GM18868 (cell line): ENCODE data around the gene MAPK8IP2.

Experiments
- ATAC-seq: cut with Tn5 transposase; IDR thresholded peaks from one replicate; pipeline ENCODE4 v1.9.1; 2021; ENCODE audit warnings: mild to moderate bottlenecking, moderate library complexity; ENCODE audit not compliant: unreplicated experiment

MAPK8IP2 gene

DNA sequence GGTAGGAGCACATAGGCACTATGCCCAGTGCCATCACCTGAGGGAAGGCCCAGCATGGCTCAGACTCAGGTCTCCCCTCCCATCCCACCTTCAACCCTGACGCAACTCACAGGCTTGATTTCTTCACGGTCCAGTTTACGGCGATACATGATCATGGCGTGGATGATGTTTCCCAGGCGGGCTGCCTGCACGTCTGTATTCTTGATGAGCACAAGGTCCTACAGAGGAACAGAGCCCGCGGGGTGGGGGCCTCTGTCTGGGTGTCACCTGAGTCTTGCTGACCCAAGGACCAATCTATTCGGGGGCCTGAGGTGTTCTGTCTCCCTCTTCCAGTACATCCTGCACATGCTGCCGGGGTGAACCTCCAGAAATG lies 26.2 kb upstream of the MAPK8IP2 start:
- ATAC-seq = no peak

DNA sequence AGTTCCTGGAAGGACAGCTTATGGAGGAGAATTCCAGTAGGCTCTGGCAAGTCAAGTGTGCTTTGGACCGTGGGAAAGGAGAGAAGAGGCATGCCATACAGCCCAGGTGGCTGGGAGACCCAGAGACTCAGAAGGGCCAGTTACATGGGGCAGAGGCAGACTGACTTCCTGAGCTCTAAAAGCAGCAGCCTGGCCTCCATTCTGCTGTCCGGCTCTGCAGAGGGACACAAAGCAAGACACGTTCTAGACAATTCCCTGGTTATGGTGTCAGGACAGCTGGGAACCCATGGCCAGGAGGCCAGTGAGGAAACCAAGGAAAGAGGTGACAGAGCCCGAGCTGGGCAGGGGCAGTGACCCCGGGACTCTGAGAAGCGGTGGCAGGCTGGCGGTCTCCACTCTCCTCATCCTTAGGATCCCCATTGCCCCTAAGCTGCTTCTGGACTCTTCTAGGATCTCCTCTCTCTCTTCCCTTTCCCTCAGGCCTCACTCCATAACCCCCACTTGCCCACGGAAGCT lies 25.1 kb upstream of the MAPK8IP2 start:
- ATAC-seq = no peak

DNA sequence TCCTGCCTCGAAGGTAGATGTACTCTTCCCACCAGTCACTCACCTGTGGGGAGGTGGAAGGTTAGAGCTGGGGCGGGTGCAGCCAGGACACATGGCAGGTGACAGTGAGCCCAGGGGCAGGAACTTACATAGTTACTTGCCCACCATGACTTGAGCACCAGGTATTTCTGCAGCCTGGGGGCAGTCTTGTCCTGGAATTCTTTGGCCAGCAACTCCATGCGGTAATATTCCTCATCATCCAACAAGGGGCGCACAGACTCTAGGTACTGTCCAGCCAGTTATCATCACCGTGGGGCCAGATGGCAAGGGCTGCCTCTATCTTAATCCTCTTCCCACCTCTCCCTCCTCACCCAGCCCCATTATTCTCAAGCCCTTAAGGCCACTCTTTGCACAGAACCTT lies 24.5 kb upstream of the MAPK8IP2 start:
- no peak for ATAC-seq

DNA sequence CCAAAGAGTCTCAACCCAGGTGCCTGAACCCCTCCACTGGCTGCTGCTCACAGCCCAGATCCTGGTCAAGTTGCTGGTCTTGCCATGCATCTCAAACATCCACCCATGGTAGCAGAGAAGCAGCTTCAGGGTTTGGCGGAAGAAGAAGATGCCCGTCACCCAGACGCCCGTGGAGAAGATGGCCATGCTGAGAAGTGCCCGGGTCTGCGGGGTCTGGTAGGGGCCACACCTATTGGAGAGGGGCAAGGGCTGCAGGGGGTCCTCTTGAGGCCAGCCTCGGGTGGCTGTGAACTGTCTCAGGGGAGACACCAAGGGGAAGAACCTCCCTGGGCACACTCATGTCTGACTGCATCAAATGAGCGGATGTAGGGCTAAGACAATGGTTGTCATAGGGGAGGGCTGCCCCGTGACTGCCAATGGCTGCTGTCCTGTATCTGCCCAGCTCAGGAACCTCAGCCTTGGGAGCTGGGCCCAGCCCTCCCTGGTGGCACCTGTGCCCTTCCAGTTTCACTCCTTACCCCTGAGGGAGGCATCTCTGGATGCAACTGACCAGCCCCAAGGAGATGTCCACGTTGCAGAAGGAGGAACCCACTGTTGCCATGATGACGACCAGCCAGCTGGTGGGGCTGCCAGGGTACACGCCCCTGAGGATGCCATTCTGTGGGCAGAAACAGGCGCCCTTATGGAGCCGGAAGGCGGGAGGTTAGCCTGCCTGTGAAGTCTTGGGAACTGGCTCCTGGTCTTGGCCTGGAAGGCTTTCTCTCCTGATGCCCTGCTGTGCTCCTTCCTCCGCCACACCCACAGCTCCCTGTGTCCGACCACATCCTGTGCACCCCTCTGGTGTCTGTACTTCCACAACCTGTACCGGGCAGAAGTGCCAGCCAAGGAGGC lies 23.5 kb upstream of the MAPK8IP2 start:
- no peak for ATAC-seq

DNA sequence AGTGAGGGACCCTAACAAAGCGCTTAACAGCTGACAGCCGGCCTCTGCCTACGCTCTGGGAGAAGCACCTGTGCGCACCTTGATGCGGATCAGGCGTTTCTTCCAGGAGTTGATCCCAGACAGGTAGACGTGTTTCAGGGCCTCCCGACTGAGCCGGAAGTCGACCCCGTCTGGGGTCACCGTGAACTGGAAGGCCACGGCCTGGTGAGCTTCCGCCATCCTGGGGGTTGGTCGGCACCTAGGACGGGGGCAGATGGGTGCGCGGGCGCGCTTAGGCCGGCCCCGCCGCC lies 23.0 kb upstream of the MAPK8IP2 start:
- no peak for ATAC-seq

DNA sequence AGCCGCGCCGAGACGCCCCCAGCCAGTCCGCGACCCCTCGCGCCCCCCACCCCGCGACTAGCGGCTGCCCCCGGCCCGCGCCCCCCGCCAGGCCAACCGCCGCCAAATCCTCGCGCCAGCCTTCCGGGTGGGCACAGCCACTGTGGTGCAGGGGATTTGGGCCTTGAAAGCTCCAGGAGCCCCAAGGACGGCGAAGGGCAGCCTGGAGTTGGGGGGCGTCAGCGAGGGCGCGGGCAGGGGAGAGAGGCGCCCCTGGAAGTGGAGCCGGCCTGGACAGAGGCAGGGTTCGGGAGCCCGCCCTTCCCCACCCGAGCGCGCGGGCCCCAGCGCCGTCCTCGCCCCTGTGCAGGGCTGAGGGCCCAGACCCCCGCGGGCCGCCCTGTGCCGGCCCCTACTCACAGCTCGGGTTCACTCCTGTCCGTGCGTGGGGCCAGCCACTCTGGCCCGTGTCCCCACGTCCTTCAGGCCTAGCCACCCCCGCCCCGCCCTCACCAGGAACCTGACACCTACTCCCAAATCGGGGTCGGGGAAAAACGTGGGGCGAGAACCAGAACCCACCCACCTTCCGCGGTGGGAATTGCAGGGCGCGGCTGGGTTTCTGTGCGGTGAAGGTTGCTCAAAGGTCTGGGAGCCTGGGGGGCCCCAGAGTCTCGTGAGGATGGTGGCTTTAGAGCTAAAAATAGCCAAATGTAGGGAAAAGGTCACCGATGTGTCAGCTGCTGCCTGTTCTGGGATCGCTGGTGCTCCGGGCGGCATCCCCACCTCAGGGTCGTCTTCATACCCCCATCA lies 22.4 kb upstream of the MAPK8IP2 start, which contains the start of gene CPT1B:
CPT1B (minus strand) TSS at position 441 of the 789 bp plus-strand sequence. CDS start 512 bp downstream, outside the sequence.
- no peak for ATAC-seq

DNA sequence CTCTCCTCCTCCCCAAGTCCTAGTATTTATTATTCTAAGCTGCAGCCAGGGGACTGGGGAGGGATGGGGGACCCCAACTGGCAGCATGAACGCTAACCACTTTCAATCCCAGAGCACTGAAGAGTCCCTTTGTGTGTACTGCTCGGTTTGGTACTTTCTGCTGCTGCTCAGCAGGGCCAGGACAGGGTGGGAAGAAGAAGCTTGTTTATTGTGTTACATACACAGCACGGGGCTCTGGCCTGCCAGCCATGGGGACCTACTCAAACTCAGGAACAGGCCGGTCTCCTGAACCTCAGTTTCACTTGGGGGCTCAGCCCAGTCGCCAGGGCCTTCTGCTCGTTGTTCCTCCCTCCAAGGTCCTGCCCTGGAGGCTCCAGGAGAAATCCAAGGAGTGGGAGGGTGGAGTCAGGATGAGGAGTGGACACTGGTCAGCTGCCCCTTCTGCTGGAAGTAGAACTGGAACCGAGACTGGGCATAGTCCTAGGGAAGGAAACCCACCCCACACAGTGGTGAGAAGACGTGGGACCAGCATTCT lies 21.8 kb upstream of the MAPK8IP2 start:
- no peak for ATAC-seq

DNA sequence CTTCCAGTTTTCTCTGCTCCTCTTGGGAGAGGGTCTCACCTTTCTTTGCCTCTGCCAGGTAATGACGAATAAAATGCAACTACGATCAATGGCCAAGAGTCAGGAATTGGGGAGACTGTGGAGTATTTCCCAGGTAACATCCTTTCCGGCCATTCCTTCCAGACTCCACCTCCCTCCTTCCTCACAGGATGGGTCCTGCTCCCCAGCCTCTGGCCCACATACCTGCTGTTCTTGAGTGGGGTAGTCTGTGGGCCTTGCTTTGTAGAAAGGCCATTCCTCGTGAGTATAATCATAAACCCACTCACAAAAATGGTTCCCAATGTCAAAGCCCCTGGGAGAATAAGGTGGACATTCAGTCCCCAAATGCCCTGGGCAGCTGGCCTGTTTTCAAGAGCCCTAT lies 20.8 kb upstream of the MAPK8IP2 start:
- ATAC-seq = no peak

DNA sequence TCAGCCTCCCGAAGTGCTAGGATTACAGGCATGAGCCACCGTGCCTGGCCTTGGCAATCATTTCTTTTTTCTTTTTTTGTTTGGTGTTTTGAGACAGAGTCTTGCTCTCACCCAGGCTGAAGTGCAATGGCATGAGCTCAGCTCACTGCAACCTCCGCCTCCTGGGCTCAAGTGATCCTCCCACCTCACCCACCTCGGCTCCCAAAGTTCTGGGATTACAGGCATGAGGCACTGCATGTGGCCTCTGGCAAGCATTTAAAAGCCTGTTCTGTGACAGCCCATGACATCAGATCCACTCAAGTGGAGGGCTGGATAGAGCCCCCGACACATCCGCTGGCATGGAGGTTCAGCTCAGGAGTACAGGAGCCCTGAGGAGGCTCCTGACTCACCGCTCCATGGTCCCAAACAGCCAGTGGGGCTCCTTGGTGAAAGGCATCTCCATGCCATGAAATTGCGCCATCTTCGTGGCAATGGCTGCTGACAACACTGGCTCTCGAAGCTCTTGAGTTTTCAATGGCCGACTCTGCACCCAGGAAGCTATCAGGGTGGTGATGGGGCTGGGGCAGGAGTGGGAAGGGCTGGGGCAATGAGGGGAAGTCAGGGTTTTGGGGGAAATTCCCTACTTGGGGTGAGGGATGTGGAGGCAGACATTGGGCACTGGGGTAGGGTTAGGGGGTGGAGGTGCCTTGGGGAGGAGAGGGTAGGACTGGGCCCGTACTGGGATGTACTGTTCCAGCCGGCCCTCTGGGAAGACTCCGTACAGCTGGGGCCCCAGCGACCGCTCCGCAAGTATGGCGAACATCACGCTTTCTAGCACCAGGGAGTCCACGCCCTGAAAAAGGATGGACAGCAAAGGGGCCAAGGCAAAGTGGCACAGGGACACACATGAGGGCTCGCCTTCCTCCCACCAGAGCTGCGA lies 19.3 kb upstream of the MAPK8IP2 start:
- no peak for ATAC-seq

DNA sequence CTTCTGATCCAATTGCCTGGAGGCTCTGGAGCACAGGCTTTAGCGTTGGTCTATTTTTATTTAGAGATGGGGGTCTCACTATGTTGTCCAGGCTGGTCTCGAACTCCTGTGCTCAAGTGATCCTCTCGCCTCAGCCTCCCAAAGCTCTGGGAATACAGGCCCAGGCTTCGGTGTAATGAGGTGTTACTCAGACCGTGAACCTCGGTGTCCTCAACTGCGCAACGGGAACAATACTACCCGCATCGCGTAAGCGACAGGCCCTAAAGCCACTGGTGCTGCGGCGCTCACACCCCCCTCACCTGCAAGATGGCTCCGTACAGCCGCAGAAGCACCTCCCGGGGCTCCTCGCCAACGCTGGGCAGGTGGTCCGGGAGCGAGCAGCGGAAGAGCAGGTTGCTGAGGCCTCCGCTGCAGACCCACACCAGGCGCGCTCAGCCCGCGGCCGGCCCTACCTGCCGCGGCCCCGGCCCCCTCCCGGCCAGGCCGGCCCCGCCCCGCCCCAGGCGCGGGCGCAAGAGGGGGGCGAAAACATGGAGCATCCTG lies 18.6 kb upstream of the MAPK8IP2 start:
- ATAC-seq = peak; percentile 7

DNA sequence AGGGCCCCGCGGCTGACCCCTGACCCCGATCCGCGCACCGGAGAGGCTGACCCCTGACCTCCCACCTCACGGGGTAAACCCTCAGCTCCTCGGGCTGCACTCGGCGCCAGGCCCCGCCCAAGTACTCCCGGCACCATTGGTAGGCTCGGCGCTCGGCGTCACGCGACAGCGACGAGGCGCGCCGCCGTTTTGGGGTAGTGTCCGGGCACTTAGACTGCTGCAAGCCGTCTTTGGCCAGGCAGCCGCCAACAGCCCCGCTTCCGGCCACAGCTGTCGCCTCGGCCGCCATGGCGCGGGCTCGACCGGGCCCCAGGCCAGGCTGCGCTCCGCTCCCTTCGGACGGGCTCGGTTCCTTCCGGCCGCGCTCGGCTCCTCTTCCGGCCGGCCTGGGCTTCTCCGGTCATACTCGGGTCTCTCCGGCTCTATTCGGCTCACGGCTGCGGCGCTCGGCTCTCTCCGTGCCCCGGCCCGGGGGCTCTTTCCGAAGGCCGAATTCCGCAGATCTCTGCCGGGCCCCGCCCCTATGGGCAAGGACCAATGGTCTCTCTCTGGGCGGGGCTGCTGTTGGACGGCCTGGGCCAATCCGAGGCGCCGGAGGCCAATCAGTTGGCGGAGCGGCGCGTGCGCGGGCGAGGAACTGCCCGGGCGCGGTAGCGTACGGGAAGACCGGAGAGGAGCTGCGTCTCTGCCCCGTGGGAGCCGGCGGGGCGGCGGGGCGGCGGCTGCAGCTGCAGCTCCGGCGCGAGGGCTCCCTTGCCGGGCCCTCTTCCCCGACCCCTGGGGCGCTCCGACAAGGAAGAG lies 17.9 kb upstream of the MAPK8IP2 start, which contains the start of gene CHKB:
CHKB (minus strand) TSS at position 357 of the 801 bp plus-strand sequence; CDS start at position 289, 68 bp downstream.
- ATAC-seq = peak; percentile 90

DNA sequence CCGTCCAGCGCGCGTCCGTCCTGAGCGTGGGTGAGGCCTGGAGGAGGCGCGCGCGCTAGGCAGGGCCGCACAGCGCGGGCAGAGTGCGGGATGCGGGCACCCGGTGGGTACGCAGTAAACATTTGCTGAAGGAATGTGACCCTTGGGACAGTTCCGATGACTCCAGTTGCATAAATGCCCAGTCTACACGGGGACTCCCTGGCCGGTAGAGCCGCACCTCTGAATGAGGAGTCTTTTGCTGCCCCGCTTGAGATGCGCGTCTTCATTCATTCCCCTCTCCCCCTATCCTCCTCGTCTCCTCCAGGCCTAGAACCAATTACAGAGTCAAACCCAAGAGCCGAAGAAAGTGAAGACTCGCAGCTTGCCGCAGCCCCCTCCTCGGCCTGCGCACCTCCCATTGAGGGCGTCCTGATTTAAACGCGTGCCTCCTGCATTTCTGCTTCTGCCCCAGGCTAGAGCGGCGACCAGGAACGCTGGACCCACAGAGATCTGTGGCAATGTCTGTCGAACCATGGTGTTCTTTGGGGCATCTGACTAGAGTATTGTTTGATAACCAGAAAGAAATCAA lies 17.2 kb upstream of the MAPK8IP2 start:
- peak; percentile 25 for ATAC-seq

DNA sequence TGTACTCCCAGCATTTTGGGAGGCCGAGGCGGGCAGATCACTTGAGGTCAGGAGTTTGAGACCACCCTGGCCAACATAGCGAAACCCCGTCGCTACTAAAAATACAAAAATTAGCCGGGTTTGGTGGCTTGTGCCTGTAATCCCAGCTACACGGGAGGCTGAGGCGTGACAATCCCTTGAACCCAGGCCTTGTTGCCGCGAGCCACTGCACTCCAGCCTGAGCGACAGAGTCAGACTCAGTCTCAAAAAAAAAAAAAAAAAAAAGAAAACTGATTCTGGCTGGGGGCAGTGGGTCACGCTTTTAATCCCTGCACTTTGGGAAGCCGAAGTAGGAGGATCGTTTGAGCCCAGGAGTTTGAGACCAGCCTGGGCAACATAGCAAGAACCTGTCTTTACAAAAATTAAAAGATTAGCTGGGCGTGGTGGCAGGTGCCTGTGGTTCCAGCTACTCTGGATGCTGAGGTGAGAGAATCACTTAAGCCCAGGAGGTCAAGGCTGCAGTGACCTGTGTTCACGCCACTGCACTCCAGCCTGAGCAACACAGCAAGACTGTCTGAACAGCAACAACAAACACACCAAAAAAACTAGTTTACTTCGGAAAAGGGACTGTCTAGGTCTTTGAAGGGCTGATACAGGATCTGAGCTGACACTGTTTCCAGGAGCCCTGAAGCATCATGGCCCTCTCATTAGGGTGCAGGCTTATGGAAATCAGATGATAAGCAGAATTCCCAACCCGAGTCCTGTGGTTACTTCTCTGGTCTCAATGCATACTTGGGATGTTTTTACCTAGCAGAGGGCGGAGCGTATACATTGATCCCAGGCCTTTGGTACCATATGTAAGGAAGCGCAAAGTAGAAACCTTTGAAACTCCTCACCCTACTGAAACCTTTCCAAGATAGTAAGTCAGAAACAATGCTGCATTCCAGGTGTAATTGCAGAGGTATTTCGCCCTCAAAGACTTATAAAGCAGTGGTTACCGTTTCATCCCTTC lies 16.2 kb upstream of the MAPK8IP2 start:
- ATAC-seq = no peak

DNA sequence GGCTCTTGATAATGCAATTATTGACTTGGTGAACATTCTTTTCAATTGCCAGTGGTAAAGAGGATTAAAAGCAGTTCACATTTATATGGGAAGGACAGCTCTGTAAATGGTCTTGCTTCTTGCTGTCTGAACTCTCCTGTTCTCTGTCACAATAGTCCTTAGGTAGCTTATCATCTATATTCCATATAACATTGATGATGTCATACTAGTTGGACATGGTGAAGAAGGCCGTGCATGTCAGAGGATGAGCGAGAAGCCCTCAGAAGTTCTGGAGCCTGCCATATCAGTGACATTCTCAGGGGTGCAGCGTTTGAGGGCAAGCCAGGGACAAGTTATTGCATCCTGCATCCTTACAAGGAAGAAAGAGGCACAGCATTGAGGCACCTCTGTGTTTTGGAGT lies 15.4 kb upstream of the MAPK8IP2 start:
- no peak for ATAC-seq

DNA sequence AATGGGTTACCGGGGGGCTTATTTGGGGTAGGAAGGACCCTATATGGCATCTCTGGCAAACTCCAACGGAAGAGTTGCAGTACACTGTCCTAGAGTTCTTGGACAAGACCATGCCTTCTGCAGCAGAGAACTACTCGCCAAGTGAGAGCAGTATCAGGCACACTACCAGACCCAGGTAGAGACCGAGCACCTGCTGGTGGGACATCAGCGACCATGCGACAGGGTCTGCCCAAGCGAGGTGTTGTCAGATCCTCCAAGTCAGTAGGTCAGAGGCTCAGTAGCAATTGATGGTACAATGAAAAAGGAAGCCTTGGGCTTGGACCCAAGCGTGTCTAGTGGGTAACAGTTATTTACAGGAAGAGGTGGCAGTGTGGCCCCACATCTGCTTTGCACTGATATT lies 14.8 kb upstream of the MAPK8IP2 start:
- ATAC-seq = no peak

DNA sequence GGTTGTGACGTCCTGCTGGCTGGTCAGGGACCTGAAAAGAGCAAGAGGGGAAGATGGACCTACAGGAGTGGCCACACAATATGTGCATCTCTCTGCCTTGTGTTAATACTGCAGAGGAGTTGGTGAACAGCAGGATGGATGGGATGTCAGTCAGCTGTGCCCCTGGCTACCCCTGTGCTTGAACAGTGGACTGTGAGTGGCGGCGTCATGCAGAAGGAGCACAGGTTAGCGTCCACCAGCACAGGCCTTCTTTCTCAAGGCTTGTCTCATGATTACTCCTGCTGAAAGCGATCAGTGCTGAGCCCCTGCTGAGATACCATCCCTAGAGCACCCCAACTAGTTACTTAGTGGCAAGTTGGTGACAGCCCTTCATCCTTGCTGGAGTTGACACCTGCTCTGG lies 14.2 kb upstream of the MAPK8IP2 start:
- no peak for ATAC-seq

DNA sequence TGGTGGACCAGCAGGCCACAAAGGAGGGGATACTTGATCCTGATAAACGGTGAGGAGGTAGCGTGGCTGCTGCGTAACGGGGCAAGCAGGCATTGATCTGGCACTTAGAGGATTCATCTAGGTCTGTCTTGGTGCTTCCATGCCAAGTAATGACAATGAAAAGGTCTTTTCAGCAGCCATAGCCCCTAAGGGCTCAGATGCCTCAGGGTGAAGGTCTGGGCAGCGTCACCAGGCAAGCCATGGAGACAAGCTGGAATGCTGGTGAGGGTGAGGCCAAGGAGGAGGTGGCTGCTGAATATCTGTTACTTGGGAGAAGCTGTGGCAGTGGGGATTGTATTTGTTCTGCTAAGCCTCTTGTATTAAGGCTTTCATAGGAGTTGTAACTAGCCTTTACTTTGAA lies 13.2 kb upstream of the MAPK8IP2 start:
- ATAC-seq = no peak

DNA sequence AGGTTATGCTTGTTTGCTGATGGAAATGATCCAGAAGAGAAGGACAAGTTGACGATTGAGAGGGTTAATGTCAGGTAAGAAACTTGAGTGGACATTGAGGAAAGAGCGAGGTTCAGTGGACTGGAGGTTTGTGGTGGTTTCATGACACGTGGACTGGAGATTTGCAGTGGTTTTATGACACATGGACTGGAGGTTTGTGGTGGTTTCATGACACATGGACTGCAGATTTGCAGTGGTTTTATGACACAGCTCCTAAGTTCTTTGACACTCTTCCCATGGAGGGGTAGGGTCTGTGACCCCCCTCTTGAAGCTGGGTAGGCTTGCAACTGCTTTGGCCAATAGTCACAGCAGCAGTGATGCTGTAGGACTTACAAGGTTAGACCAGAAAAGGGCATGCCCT lies 5.4 kb upstream of the MAPK8IP2 start:
- no peak for ATAC-seq
